Measurements from ENCODE around the gene SALL4. TPM values are rescaled to one million over a fixed set of nuclear protein-coding genes. Genes with fewer than 3 reads are reported as not detected.
"Not testable (repeated sequence)": the region's sequence is repeated elsewhere in the genome, so short reads cannot be mapped to it uniquely, and the experiment has no call there.

The SALL4 gene
- total RNA-seq, 4 donors from 2014 or later, result not detected

- 94% methylated on average over 14 of the region's 14 CpGs for WGBS
- H3K36me3 ChIP-seq, result no peaks in the 10 kb centered on the region
Observed at GRCh38 chr20:51788822-51789221, 13.5 kb downstream of the SALL4 start.

GRCh38 chr20:51784299-51784698 lies 18.0 kb downstream of the SALL4 start:
- H3K9me3 ChIP-seq, result peaks cover 0 to 6% (median 3%) of the 10 kb centered on the region in 4 donors
- H3K36me3 ChIP-seq, result no peaks in the 10 kb centered on the region
- no peaks in the 10 kb centered on the region for H3K4me1 ChIP-seq
- intact Hi-C loops (cut with DNase I), result no loop called here
- TF ChIP-seq POLR2AphosphoS5 (IDR thresholded peaks at IDR 0.05), result no peak
- TF ChIP-seq EP300 (IDR thresholded peaks at IDR 0.05), result no peak
- TF ChIP-seq POLR2A (IDR thresholded peaks at IDR 0.05; ENCODE audit: low read depth), result no peak
- TF ChIP-seq CTCF (IDR thresholded peaks at IDR 0.05), result no peak
- WGBS, result 86% methylated on average over 15 of the region's 15 CpGs
- no peak overlapping the region for H3K4me3 ChIP-seq
- no peaks in the 10 kb centered on the region for H3K27me3 ChIP-seq
- DNase-seq (ENCODE audit: extremely low spot score), result no peak
- H3K27ac ChIP-seq (replicated peaks in 1 of 4), result no peak overlapping the region

More at GRCh38 chr20:51788822-51789221, 13.5 kb downstream of the SALL4 start:
- no peak for TF ChIP-seq POLR2A (IDR thresholded peaks at IDR 0.05; ENCODE audit: low read depth)
- no peak for TF ChIP-seq EP300 (IDR thresholded peaks at IDR 0.05)
- no peak for TF ChIP-seq POLR2AphosphoS5 (IDR thresholded peaks at IDR 0.05)
- no peak for TF ChIP-seq CTCF (IDR thresholded peaks at IDR 0.05)
- H3K27me3 ChIP-seq, result peaks cover 0 to 20% (median 0%) of the 10 kb centered on the region in 4 donors
- H3K27ac ChIP-seq (replicated peaks in 1 of 4), result no peak overlapping the region
- intact Hi-C loops (cut with DNase I), result no loop called here
- no peaks in the 10 kb centered on the region for H3K4me1 ChIP-seq
- H3K4me3 ChIP-seq, result no peak overlapping the region
- DNase-seq (ENCODE audit: extremely low spot score), result no peak
- no peaks in the 10 kb centered on the region for H3K9me3 ChIP-seq

- H3K4me3 ChIP-seq; H3K27ac ChIP-seq (replicated peaks in 1 of 4); H3K36me3 ChIP-seq; H3K27me3 ChIP-seq; intact Hi-C loops (cut with DNase I); H3K4me1 ChIP-seq; DNase-seq (ENCODE audit: extremely low spot score): not testable (repeated sequence)
- peaks cover 0 to 13% (median 10%) of the 10 kb centered on the region in 4 donors for H3K9me3 ChIP-seq
- 93% methylated on average over 4 of the region's 4 CpGs for WGBS
Observed at GRCh38 chr20:51778229-51778759, 24.0 kb downstream of the SALL4 start.

- 86% methylated on average over 1 of the region's 1 CpG for WGBS
- H3K36me3 ChIP-seq, result no peaks in the 10 kb centered on the region
- no peak for TF ChIP-seq POLR2AphosphoS5 (IDR thresholded peaks at IDR 0.05)
- no peak for TF ChIP-seq CTCF (IDR thresholded peaks at IDR 0.05)
- TF ChIP-seq EP300 (IDR thresholded peaks at IDR 0.05), result no peak
- TF ChIP-seq POLR2A (IDR thresholded peaks at IDR 0.05; ENCODE audit: low read depth), result no peak
- H3K27ac ChIP-seq (replicated peaks in 1 of 4), result no peak overlapping the region
- intact Hi-C loops (cut with DNase I), result no loop called here
- H3K27me3 ChIP-seq, result no peaks in the 10 kb centered on the region
- H3K4me1 ChIP-seq, result no peaks in the 10 kb centered on the region
- no peak overlapping the region for H3K4me3 ChIP-seq
- H3K9me3 ChIP-seq, result peaks cover 0 to 13% (median 10%) of the 10 kb centered on the region in 4 donors
- no peak for DNase-seq (ENCODE audit: extremely low spot score)
Observed at GRCh38 chr20:51775241-51775640, 27.1 kb downstream of the SALL4 start.

GRCh38 chr20:51772236-51772635 lies 30.1 kb downstream of the SALL4 start:
- TF ChIP-seq CTCF (IDR thresholded peaks at IDR 0.05), result no peak
- TF ChIP-seq EP300 (IDR thresholded peaks at IDR 0.05), result no peak
- no peak for TF ChIP-seq POLR2A (IDR thresholded peaks at IDR 0.05; ENCODE audit: low read depth)
- TF ChIP-seq POLR2AphosphoS5 (IDR thresholded peaks at IDR 0.05), result no peak
- Histone ChIP-seq H3K27me3 (no peaks in the 10 kb centered on the region), H3K27ac (replicated peaks in 1 of 4) (no peak overlapping the region), H3K9me3 (no peaks in the 10 kb centered on the region), H3K4me1 (peaks cover 4 to 13% (median 8%) of the 10 kb centered on the region in 4 donors), H3K36me3 (no peaks in the 10 kb centered on the region), H3K4me3 (no peak overlapping the region)
- intact Hi-C loops (cut with DNase I), result no loop called here
- DNase-seq (ENCODE audit: extremely low spot score), result no peak
- 95% methylated on average over 4 of the region's 4 CpGs for WGBS

Measured in esophagus muscularis mucosa (tissue), 4 donors.